Activated CD4-positive, alpha-beta T cell treated with anti-CD3 and anti-CD28 coated beads for 36 hours (primary cell): ENCODE data around the gene SLC44A4. TPM values are rescaled to one million over a fixed set of nuclear protein-coding genes. Genes with fewer than 3 reads are reported as not detected.

Source experiments
- ATAC-seq: fragments of 200-7000 bp; cut with Tn5 transposase; one replicate; pipeline ENCODE4 v1.10.0; 2021; ENCODE audit warnings: mild to moderate bottlenecking, moderate library complexity
- CTCF ChIA-PET: fragments of 350-600 bp; sonication (Branson Sonifier 250); formaldehyde crosslinking; loops from one replicate; lab custom pipeline; 2021; ENCODE audit warnings: antibody characterized with exemption; lab: Charles Lee
- POLR2A ChIA-PET: fragments of 350-600 bp; sonication (Branson Sonifier 250); formaldehyde crosslinking; loops from one replicate; lab custom pipeline; 2021; ENCODE audit warnings: antibody characterized with exemption, inconsistent platforms; lab: Charles Lee
- DNase-seq: peaks from one replicate; pipeline ENCODE4 v3.0.0-alpha.2; 2020
- H3K27ac Mint-ChIP-seq: one replicate; pipeline ENCODE4 v1.8.0; 2021; ENCODE audit warnings: mixed read lengths
- H3K27me3 Mint-ChIP-seq: one replicate; pipeline ENCODE4 v1.8.0; 2021; ENCODE audit warnings: mixed read lengths
- H3K36me3 Mint-ChIP-seq: one replicate; pipeline ENCODE4 v1.8.0; 2021; ENCODE audit warnings: low read depth, mixed read lengths
- H3K4me1 Mint-ChIP-seq: one replicate; pipeline ENCODE4 v1.8.0; 2021; ENCODE audit warnings: mixed read lengths
- H3K4me3 Mint-ChIP-seq: one replicate; pipeline ENCODE4 v1.8.0; 2021; ENCODE audit warnings: mild to moderate bottlenecking, moderate library complexity, mixed read lengths
- H3K9me3 Mint-ChIP-seq: one replicate; pipeline ENCODE4 v1.8.0; 2021; ENCODE audit warnings: low read depth, mixed read lengths
- intact Hi-C, 2 experiments: fragments of 100-400 bp; cut with DNase I in 1 of 2; cut with micrococcal nuclease in 1 of 2; formaldehyde crosslinking; loops; one replicate each; pipeline versions ENCODE4 v1.14.2 to v1.15.1; 2022 to 2024; cut with DNase I, micrococcal nuclease
- total RNA-seq, 2 experiments: library from RNA; stranded (reverse); gene quantifications; one replicate each; pipeline ENCODE4 v1.2.3, GENCODE V29; 2021

The SLC44A4 gene
- total RNA-seq = under 1 TPM; 0.19 to 0.27 TPM

GRCh38 chr6:31878726-31879125, at the start of gene SLC44A4:
Gene SLC44A4 (minus strand): TSS chr6:31878997. CDS start chr6:31878980, 17 bp downstream.
- no peaks in the 10 kb centered on the region for H3K27me3 Mint-ChIP-seq
- intact Hi-C loops = no loop called here
- H3K4me3 Mint-ChIP-seq = no peak within 1 kb of the TSS
- no peaks in the 10 kb centered on the region for H3K4me1 Mint-ChIP-seq
- DNase-seq (no peak), ATAC-seq (no peak)
- peaks cover 23% of the 10 kb centered on the region for H3K36me3 Mint-ChIP-seq
- POLR2A ChIA-PET = no interaction called here
- no peak within 1 kb of the TSS for H3K27ac Mint-ChIP-seq
- H3K9me3 Mint-ChIP-seq = no peaks in the 10 kb centered on the region
- CTCF ChIA-PET = interaction anchor here (0.6 kb wide), 1 partner anchor 211 kb away, joined by 3 read pairs; no protein-coding TSS in a partner anchor

- no peaks in the 10 kb centered on the region for H3K9me3 Mint-ChIP-seq
- intact Hi-C loops = no loop called here
- POLR2A ChIA-PET = no interaction called here
- ATAC-seq = no peak
- H3K4me1 Mint-ChIP-seq = no peaks in the 10 kb centered on the region
- no peaks in the 10 kb centered on the region for H3K27me3 Mint-ChIP-seq
- DNase-seq = no peak
- no peak overlapping the region for H3K27ac Mint-ChIP-seq
- H3K36me3 Mint-ChIP-seq = no peaks in the 10 kb centered on the region
- CTCF ChIA-PET = interaction anchor here (0.6 kb wide), 1 partner anchor 93 kb away, joined by 3 read pairs; no protein-coding TSS in a partner anchor
- no peak overlapping the region for H3K4me3 Mint-ChIP-seq
Observed at GRCh38 chr6:31928672-31928939, 49.8 kb upstream of the SLC44A4 start.

GRCh38 chr6:31927863-31928671, 49.3 kb upstream of the SLC44A4 start:
- no peak for DNase-seq
- Mint-ChIP-seq H3K9me3 (no peaks in the 10 kb centered on the region), H3K27me3 (no peaks in the 10 kb centered on the region), H3K4me3 (no peak overlapping the region), H3K27ac (no peak overlapping the region), H3K4me1 (no peaks in the 10 kb centered on the region), H3K36me3 (no peaks in the 10 kb centered on the region)
- intact Hi-C loops = no loop called here
- ATAC-seq = no peak
- CTCF ChIA-PET = interaction anchor here (0.6 kb wide), 1 partner anchor 93 kb away, joined by 3 read pairs; no protein-coding TSS in a partner anchor
- POLR2A ChIA-PET = no interaction called here

- ATAC-seq (no peak), DNase-seq (no peak)
- no peaks in the 10 kb centered on the region for H3K9me3 Mint-ChIP-seq
- intact Hi-C loops = no loop called here
- no peaks in the 10 kb centered on the region for H3K27me3 Mint-ChIP-seq
- no peak within 1 kb of the TSS for H3K27ac Mint-ChIP-seq
- ChIA-PET POLR2A (no interaction called here), CTCF (no interaction called here)
- H3K36me3 Mint-ChIP-seq = no peaks in the 10 kb centered on the region
- H3K4me3 Mint-ChIP-seq = no peak within 1 kb of the TSS
- H3K4me1 Mint-ChIP-seq = no peaks in the 10 kb centered on the region
Observed at GRCh38 chr6:31927242-31927862, 48.6 kb upstream of the SLC44A4 start, which contains the start of gene C2. Gene C2 (plus strand): TSS chr6:31927717. CDS start chr6:31927753, 36 bp downstream.

GRCh38 chr6:31922942-31923341, 44.1 kb upstream of the SLC44A4 start:
- intact Hi-C loops = no loop called here
- H3K4me1 Mint-ChIP-seq = no peaks in the 10 kb centered on the region
- peak; percentile 60 for DNase-seq
- no peak overlapping the region for H3K27ac Mint-ChIP-seq
- no peaks in the 10 kb centered on the region for H3K36me3 Mint-ChIP-seq
- H3K27me3 Mint-ChIP-seq = no peaks in the 10 kb centered on the region
- ChIA-PET POLR2A (no interaction called here), CTCF (interaction anchor here (0.5 to 0.9 kb wide), 4 partner anchors 56 to 306 kb away, joined by 3 to 5 read pairs (median 3); no protein-coding TSS in a partner anchor)
- peak; percentile 70 for ATAC-seq
- H3K4me3 Mint-ChIP-seq = no peak overlapping the region
- no peaks in the 10 kb centered on the region for H3K9me3 Mint-ChIP-seq

GRCh38 chr6:31920811-31921210, 42.0 kb upstream of the SLC44A4 start:
- H3K36me3 Mint-ChIP-seq = no peaks in the 10 kb centered on the region
- H3K4me1 Mint-ChIP-seq = no peaks in the 10 kb centered on the region
- no peaks in the 10 kb centered on the region for H3K9me3 Mint-ChIP-seq
- CTCF ChIA-PET = interaction anchor here (1.2 kb wide), 1 partner anchor 25 kb away, joined by 4 read pairs; the partner anchor contains the start of gene CFB
- DNase-seq (no peak), ATAC-seq (no peak)
- H3K27me3 Mint-ChIP-seq = peaks cover 2% of the 10 kb centered on the region
- no peak overlapping the region for H3K4me3 Mint-ChIP-seq
- intact Hi-C loops = no loop called here
- POLR2A ChIA-PET = no interaction called here
- no peak overlapping the region for H3K27ac Mint-ChIP-seq

GRCh38 chr6:31919624-31920303, 41.0 kb upstream of the SLC44A4 start:
- H3K9me3 Mint-ChIP-seq = no peaks in the 10 kb centered on the region
- ATAC-seq (no peak), DNase-seq (no peak)
- H3K36me3 Mint-ChIP-seq = no peaks in the 10 kb centered on the region
- H3K27me3 Mint-ChIP-seq = peaks cover 6% of the 10 kb centered on the region
- no peaks in the 10 kb centered on the region for H3K4me1 Mint-ChIP-seq
- CTCF ChIA-PET = interaction anchor here (0.6 kb wide), 2 partner anchors 32 to 75 kb away, joined by 3 to 4 read pairs; no protein-coding TSS in a partner anchor
- no peak overlapping the region for H3K4me3 Mint-ChIP-seq
- no peak overlapping the region for H3K27ac Mint-ChIP-seq
- intact Hi-C loops = no loop called here
- POLR2A ChIA-PET = no interaction called here

- CTCF ChIA-PET = interaction anchor here (0.6 to 1.8 kb wide), 4 partner anchors 18 to 379 kb away, joined by 3 to 6 read pairs (median 4); no protein-coding TSS in a partner anchor
- no peaks in the 10 kb centered on the region for H3K4me1 Mint-ChIP-seq
- H3K27me3 Mint-ChIP-seq = peaks cover 6% of the 10 kb centered on the region
- POLR2A ChIA-PET = no interaction called here
- no peak overlapping the region for H3K27ac Mint-ChIP-seq
- intact Hi-C loops = no loop called here
- H3K4me3 Mint-ChIP-seq = no peak overlapping the region
- DNase-seq = no peak
- ATAC-seq = no peak
- no peaks in the 10 kb centered on the region for H3K9me3 Mint-ChIP-seq
- no peaks in the 10 kb centered on the region for H3K36me3 Mint-ChIP-seq
Observed at GRCh38 chr6:31918069-31918720, 39.4 kb upstream of the SLC44A4 start.

- Mint-ChIP-seq H3K4me1 (peaks cover 9% of the 10 kb centered on the region), H3K4me3 (no peak overlapping the region), H3K9me3 (no peaks in the 10 kb centered on the region), H3K36me3 (no peaks in the 10 kb centered on the region), H3K27me3 (peaks cover 6% of the 10 kb centered on the region), H3K27ac (no peak overlapping the region)
- intact Hi-C loops = no loop called here
- POLR2A ChIA-PET = no interaction called here
- DNase-seq (no peak), ATAC-seq (no peak)
- CTCF ChIA-PET = no interaction called here
Observed at GRCh38 chr6:31915756-31916155, 37.0 kb upstream of the SLC44A4 start.

- Mint-ChIP-seq H3K27me3 (peaks cover 6% of the 10 kb centered on the region), H3K36me3 (no peaks in the 10 kb centered on the region), H3K27ac (no peak overlapping the region), H3K4me1 (peaks cover 11% of the 10 kb centered on the region), H3K4me3 (no peak overlapping the region), H3K9me3 (no peaks in the 10 kb centered on the region)
- CTCF ChIA-PET = no interaction called here
- ATAC-seq (no peak), DNase-seq (no peak)
- POLR2A ChIA-PET = no interaction called here
- intact Hi-C loops = no loop called here
Observed at GRCh38 chr6:31915351-31915750, 36.6 kb upstream of the SLC44A4 start.
